Measurements from ENCODE around the gene TRIO.

GRCh38 chr5:14267166-14267838 is 124.2 kb downstream of the TRIO start:
- TF ChIP-seq, protein P1, sequence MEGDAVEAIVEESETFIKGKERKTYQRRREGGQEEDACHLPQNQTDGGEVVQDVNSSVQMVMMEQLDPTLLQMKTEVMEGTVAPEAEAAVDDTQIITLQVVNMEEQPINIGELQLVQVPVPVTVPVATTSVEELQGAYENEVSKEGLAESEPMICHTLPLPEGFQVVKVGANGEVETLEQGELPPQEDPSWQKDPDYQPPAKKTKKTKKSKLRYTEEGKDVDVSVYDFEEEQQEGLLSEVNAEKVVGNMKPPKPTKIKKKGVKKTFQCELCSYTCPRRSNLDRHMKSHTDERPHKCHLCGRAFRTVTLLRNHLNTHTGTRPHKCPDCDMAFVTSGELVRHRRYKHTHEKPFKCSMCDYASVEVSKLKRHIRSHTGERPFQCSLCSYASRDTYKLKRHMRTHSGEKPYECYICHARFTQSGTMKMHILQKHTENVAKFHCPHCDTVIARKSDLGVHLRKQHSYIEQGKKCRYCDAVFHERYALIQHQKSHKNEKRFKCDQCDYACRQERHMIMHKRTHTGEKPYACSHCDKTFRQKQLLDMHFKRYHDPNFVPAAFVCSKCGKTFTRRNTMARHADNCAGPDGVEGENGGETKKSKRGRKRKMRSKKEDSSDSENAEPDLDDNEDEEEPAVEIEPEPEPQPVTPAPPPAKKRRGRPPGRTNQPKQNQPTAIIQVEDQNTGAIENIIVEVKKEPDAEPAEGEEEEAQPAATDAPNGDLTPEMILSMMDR (IDR thresholded peaks at IDR 0.05): no peak
- TF ChIP-seq POLR2A (IDR thresholded peaks at IDR 0.05) (no peak), POLR2AphosphoS5 (IDR thresholded peaks at IDR 0.05) (no peak)

Measured in transverse colon (tissue), 4 donors.